HEK293 (cell line): ENCODE results near the gene DDIT3.

Experiments used
- ELK4 ChIP-seq: IDR thresholded peaks from 2 replicates; pipeline ENCODE4 v1.6.1; 2011; ENCODE audit warnings: mild to moderate bottlenecking, low read depth, low read length, borderline replicate concordance
- ZNF341 ChIP-seq: fragments of 450-650 bp; formaldehyde crosslinking; IDR thresholded peaks from 2 replicates; pipeline ENCODE4; 2016; ENCODE audit warnings: low read depth, missing biosample characterization, missing genetic modification characterization

- TF ChIP-seq ZNF341 (tag by site-specific recombination) (no peak), ELK4 (no peak)
Measured at GRCh38 chr12:57535764-57536596, 15.7 kb upstream of the DDIT3 start.
